Motor neuron (in vitro differentiated cells): ENCODE data around the gene ARID1B. TPM values are rescaled to one million over a fixed set of nuclear protein-coding genes. Genes with fewer than 3 reads are reported as not detected.

ENCODE experiments used
- ATAC-seq, 8 experiments: fragments of 200-7000 bp; cut with Tn5 transposase; replicated peaks in 6 of 8; 2 replicates each; pipeline ENCODE4 v1.8.0; 2021; ENCODE audit warnings: mild to moderate bottlenecking in 8 of 8, moderate library complexity in 8 of 8
- H3K27ac ChIP-seq, 2 donors: fragments of 250-450 bp; sonication (Bioruptor Pico); 2 replicates each; pipeline ENCODE4 v1.9.0; 2021; ENCODE audit warnings: antibody characterized with exemption in 2 of 2, mild to moderate bottlenecking in 2 of 2, moderate library complexity in 1 of 2
- H3K4me1 ChIP-seq, 2 donors: fragments of 250-450 bp; sonication (Bioruptor Pico); replicated peaks in 1 of 2; 2 replicates each; pipeline ENCODE4 v1.6.1; 2021; ENCODE audit warnings: antibody characterized with exemption in 2 of 2, mild to moderate bottlenecking in 2 of 2, moderate library complexity in 1 of 2
- H3K4me3 ChIP-seq, 5 donors: fragments of 250-450 bp; sonication (Bioruptor Pico); 2 replicates each; pipeline ENCODE4 v1.9.0; 2021; ENCODE audit warnings: antibody characterized with exemption in 5 of 5, mild to moderate bottlenecking in 5 of 5, moderate library complexity in 4 of 5
- WGBS, 10 experiments: fragments of 450-650 bp; shearing (Covaris generic); methylation state at CpG; one replicate each; pipeline ENCODE4 v1.0.0; 2022; 5-methylcytosine and 5-hydroxymethylcytosine counted together
- in situ Hi-C, 9 experiments: fragments of 400-800 bp; cut with MboI; loops; one replicate each; pipeline ENCODE4 v1.15.0; 2021; ENCODE audit warnings: low sequenced_read_pairs in 9 of 9, low pct_unique_long_range_greater_than_20kb in 2 of 9; ENCODE audit not compliant: unreplicated experiment in 9 of 9
- total RNA-seq, 8 experiments: library from RNA; unstranded; fragments of 300-600 nt; gene quantifications; 2 replicates each; pipeline versions ENCODE4 v1.2.3 to v1.2.4, GENCODE V29; 2022

The ARID1B gene
- total RNA-seq, 8 experiments from 2014 or later: 35.8 to 165 (median 54.9) TPM

- Histone ChIP-seq H3K4me1 (no peaks in the 10 kb centered on the region), H3K27ac (no peak overlapping the region), H3K4me3 (no peak overlapping the region)
- in situ Hi-C loops: no loop called here
- WGBS, 10 experiments: 25 to 100% (median 87%) methylated on average over 1 to 2 of the region's 2 CpGs; no CpG with 5 or more reads in 2 of the 10 experiments
- ATAC-seq: no peak
Measured at GRCh38 chr6:156757849-156758248, 19.3 kb upstream of the ARID1B start.

- H3K4me3 ChIP-seq: no peak overlapping the region
- 63 to 100% (median 88%) methylated on average over 1 to 4 of the region's 4 CpGs for WGBS, 10 experiments
- H3K27ac ChIP-seq: no peak overlapping the region
- in situ Hi-C loops: no loop called here
- ATAC-seq: no peak
- H3K4me1 ChIP-seq: no peaks in the 10 kb centered on the region
Measured at GRCh38 chr6:156760377-156760776, 16.8 kb upstream of the ARID1B start.

DNA sequence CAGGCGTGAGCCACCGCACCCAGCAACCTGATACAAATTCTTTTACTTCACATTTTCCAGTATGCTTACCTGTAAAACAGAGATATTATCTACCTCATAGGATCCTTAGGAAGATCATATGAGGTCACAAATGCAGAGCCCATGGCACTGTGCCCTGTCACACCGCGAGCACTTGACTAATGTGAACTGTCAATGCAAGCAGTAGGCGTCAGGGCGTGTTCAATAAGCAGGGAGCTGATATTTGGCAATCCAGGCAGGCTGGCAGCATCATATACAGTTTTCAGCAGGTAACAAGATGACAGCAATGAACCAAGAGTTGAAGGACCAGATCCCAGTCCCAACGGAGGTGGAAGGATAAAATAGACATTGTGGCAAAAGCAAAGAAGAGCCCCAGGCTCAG lies 14.6 kb upstream of the ARID1B start:
- Histone ChIP-seq H3K4me1 (no peaks in the 10 kb centered on the region), H3K4me3 (no peak overlapping the region), H3K27ac (no peak overlapping the region)
- no peak for ATAC-seq
- 73 to 95% (median 92%) methylated on average over 2 to 5 of the region's 7 CpGs; no CpG with 5 or more reads in 2 of the 10 experiments for WGBS, 10 experiments
- in situ Hi-C loops: no loop called here

DNA sequence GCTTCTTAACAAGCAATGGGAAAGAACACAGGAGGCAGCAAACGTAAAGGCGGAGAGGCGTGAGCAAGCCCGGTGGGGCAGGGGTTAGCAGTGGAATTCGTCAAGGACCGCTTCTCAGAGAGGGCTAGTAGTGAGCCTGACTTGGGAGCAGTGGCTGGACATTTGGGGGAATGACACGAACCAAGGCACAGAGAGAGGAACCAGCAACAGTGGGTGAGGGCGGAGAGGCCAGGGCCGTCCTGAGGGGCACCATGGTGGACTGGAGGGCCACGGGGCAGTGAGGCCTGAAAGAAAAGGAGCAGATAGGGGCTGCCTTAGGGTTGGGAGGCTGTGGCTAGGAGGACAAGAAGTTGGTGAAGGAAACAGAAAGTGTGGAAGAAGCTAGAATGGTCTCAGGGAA lies 12.1 kb upstream of the ARID1B start:
- WGBS, 10 experiments: 78 to 100% (median 87%) methylated on average over 3 to 10 of the region's 10 CpGs; no CpG with 5 or more reads in 5 of the 10 experiments
- in situ Hi-C loops: no loop called here
- Histone ChIP-seq H3K4me1 (no peaks in the 10 kb centered on the region), H3K4me3 (no peak overlapping the region), H3K27ac (no peak overlapping the region)
- ATAC-seq: no peak

GRCh38 chr6:156767603-156768467 lies 9.3 kb upstream of the ARID1B start:
- Histone ChIP-seq H3K4me1 (no peaks in the 10 kb centered on the region), H3K27ac (no peak overlapping the region), H3K4me3 (no peak overlapping the region)
- WGBS, 10 experiments: 59 to 100% (median 87%) methylated on average over 2 to 7 of the region's 9 CpGs; no CpG with 5 or more reads in 3 of the 10 experiments
- in situ Hi-C loops: no loop called here
- ATAC-seq: peak in 1 of 8 experiments; percentile 21

DNA sequence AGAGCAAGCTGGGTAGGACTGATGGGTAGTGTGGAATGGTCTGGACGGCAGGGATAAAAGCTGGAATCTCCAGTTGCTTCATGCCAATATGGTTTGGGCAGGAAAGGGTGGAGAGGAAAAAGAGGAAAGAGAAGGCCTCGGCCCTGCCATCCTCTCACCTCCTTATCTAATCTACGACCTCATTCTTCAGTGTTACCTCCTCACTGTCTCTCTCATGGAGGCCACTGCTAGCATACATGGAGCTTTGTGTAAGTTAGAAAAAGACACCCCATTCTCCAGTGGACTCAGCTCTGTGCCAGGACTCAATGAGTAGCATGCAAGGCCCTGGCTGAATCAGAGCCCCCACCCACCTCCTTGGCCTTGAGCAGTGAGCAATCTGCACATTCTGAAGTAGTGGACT lies 6.1 kb upstream of the ARID1B start:
- in situ Hi-C loops: no loop called here
- peaks cover 21 to 24% of the 10 kb centered on the region in 2 donors for H3K4me1 ChIP-seq

DNA sequence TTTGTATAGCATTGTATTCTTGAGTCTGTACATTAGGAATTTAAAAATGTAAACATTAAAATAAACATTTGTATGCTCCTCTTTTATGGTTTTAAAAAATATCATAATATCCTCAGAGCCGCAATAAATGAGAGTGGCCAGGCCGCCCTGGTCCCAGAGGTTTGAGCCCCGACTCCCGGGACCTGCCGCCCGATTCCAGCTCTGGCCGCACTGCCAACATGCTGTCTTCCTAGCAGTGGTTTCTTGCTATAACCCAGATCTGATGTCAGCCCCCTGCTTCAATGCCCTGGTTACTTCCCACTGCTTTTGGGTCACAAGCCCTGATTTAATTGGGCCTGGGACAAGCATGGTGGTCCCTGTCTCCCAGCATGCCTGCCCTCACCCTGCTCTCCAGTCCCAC lies 5.4 kb upstream of the ARID1B start:
- in situ Hi-C loops: no loop called here

More for the DNA sequence above, 6.1 kb upstream of the ARID1B start:
- Histone ChIP-seq H3K4me3 (no peak overlapping the region), H3K27ac (no peak overlapping the region)
- WGBS, 10 experiments: 50 to 100% (median 95%) methylated on average over 1 to 3 of the region's 3 CpGs; no CpG with 5 or more reads in 2 of the 10 experiments
- ATAC-seq: peak in 2 of 8 experiments; percentile 36 to 48

GRCh38 chr6:156773476-156773875 lies 3.7 kb upstream of the ARID1B start:
- Histone ChIP-seq H3K27ac (no peak overlapping the region), H3K4me1 (peaks cover 24 to 26% of the 10 kb centered on the region in 2 donors), H3K4me3 (no peak overlapping the region)
- ATAC-seq: no peak
- in situ Hi-C loops: no loop called here
- WGBS, 10 experiments: 71 to 100% (median 93%) methylated on average over 1 to 5 of the region's 5 CpGs; no CpG with 5 or more reads in 3 of the 10 experiments

More for the DNA sequence above, 5.4 kb upstream of the ARID1B start:
- Histone ChIP-seq H3K4me3 (no peak overlapping the region), H3K4me1 (peaks cover 24 to 26% of the 10 kb centered on the region in 2 donors), H3K27ac (no peak overlapping the region)
- no peak for ATAC-seq
- 84 to 100% (median 96%) methylated on average over 2 to 7 of the region's 7 CpGs; no CpG with 5 or more reads in 3 of the 10 experiments for WGBS, 10 experiments

DNA sequence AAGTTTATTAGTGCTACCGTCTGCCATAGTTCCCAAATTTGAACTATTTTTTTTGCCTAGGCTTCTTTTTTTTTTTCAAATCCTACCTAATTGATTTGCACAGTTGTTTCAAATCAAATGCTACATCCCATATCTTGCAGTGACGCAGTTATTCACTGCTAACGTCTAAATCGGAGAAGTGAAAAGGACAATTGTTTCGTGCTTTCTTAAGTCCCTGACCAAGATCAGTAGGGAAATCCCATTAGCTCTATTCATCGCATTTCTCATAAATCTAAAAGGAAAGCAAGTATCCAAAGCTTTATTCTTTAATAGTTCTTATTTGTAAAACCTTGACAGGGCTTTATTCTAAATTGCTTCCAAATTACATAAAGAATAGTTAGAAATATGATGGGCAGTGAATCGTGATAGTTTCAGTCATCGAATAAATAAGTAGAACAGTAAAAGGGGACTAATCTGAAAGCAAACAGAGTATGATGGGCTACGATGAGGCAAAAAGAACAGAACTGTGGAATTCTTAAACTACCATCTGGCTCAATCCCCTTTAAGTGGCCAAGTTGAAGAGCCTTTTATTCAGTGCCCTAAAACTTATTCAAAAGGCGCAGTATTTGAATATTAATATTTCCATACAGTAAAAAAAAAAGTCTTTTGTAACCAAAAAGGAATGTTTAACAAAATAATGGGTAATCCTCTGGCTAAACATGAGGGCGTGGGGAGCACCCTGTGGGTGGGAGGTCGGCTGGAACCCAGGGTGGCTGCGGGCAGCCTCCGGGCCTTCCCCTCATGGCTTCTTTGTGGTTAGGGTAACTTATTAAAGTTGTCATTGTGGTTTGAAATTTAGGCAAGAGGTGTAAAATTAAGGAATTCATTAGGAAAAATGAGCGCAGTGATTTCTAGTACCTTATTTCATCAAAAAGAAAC lies 3.0 kb upstream of the ARID1B start:
- H3K27ac ChIP-seq: no peak overlapping the region
- peaks cover 24 to 26% of the 10 kb centered on the region in 2 donors for H3K4me1 ChIP-seq
- ATAC-seq: no peak
- in situ Hi-C loops: no loop called here
- WGBS, 10 experiments: 40 to 87% (median 70%) methylated on average over 4 to 15 of the region's 15 CpGs
- H3K4me3 ChIP-seq: no peak overlapping the region

GRCh38 chr6:156774863-156775405 lies 2.2 kb upstream of the ARID1B start:
- H3K4me1 ChIP-seq: peaks cover 24 to 26% of the 10 kb centered on the region in 2 donors
- no peak overlapping the region for H3K4me3 ChIP-seq
- H3K27ac ChIP-seq: no peak overlapping the region
- WGBS, 10 experiments: 7 to 53% (median 24%) methylated on average over 1 to 5 of the region's 5 CpGs; no CpG with 5 or more reads in 1 of the 10 experiments
- ATAC-seq: no peak
- in situ Hi-C loops: loop anchor here in 2 of 9 experiments (25.0 kb wide), 3 partner anchors 162 to 262 kb away; no protein-coding TSS in a partner anchor

DNA sequence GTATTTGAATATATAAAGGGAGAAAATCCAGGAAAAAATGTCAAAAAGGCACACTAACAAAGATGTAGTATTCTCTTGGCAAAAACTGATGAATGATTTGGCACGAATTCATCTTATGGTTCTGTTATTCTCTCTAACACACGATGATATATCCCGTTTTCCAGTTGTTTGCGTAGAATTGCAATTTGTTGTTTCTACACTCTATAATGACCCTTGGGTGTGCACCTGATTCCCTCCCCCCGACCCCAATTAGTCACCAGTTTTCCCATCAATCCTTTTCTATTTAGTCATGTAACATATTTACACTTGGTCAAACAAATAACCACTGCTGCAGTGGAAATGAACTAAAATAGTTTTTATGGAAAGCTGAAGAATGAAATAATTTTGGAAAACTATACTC lies 1.5 kb upstream of the ARID1B start:
- peaks cover 24 to 26% of the 10 kb centered on the region in 2 donors for H3K4me1 ChIP-seq
- 13 to 80% (median 46%) methylated on average over 1 to 5 of the region's 5 CpGs; no CpG with 5 or more reads in 2 of the 10 experiments for WGBS, 10 experiments
- peak overlapping the region in 3 of 5 donors; percentile 65 to 95 (median 94) for H3K4me3 ChIP-seq
- ATAC-seq: no peak
- no peak overlapping the region for H3K27ac ChIP-seq
- in situ Hi-C loops: loop anchor here in 2 of 9 experiments (25.0 kb wide), 3 partner anchors 162 to 262 kb away; no protein-coding TSS in a partner anchor

GRCh38 chr6:156776470-156776839 lies 723 bp upstream of the ARID1B start:
- in situ Hi-C loops: loop anchor here in 2 of 9 experiments (25.0 kb wide), 3 partner anchors 161 to 261 kb away; no protein-coding TSS in a partner anchor

More at GRCh38 chr6:156776470-156776839, 723 bp upstream of the ARID1B start:
- peaks cover 24 to 26% of the 10 kb centered on the region in 2 donors for H3K4me1 ChIP-seq
- ATAC-seq: no peak
- peak overlapping the region; percentile 65 to 98 (median 95) for H3K4me3 ChIP-seq
- WGBS, 10 experiments: 0 to 42% (median 18%) methylated on average over 2 to 7 of the region's 8 CpGs
- H3K27ac ChIP-seq: peak overlapping the region; percentile 98 to 99
